ENCODE measurements around the gene NDUFB10.

- no peak for TF ChIP-seq EZH2 (IDR thresholded peaks at IDR 0.05; ENCODE audit: low read length, missing control alignments)
- TF ChIP-seq CTCF (conservative IDR thresholded peaks at IDR 0.05 in 1 of 2, IDR thresholded peaks at IDR 0.05 in 1 of 2; ENCODE audit: low read depth in 1 of 2, low read length in 2 of 2): no peak
Measured at GRCh38 chr16:1999866-2000514, 40.7 kb downstream of the NDUFB10 start.
